ENCODE measurements around the gene CHPF2.

CHPF2 gene

DNA sequence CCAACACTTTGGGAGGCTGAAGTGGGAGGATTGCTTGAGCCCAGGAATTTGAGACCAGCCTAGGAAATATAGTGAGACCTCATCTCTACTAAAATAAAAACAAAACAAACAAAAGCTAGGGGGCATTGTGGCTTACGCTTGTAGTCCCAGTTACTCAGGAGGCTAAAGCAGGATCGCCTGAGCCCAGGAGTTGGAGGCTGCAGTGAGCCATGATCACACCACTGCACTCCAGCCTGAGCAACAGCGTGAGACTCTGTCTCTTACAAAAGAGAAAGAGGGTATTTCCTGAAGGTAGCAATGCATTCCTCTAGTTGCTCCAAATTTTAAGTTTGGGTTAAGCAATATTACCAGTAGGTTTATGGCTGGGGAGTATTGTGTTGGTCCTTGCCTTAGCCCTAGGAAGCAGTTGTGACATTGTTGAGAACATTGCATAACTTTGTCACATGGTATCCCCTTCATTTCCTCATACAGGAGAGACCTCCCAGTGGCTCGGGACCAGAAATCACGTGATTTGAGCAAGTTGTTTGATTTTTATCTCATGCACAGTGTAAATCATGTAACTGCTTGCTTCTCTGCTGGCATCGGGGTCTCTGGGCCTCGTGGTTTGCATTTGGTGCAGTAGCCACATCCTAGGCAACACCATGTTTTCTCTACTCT, 39.5 kb downstream of the CHPF2 start:
- DNase-seq, result no peak

DNA sequence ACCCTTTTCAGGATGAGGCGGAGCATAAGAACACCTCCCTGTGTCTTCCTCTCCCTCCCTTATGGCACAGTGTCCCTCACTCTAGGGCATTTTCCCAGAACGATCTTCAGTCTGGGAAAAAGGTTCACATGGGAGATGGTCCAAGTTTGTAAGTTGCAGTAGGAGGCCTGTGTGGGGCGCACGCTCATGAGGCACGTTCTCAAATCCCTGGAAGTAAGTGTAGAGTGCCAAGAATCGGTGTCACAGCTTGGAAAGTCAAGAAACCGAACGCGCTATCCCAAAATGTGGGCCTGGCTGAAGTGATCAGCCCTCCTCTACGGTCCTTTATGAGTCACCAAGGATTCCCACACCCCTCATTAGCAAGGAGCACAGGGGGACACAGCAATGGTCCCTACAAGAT, 40.1 kb downstream of the CHPF2 start:
- no peak for DNase-seq

DNA sequence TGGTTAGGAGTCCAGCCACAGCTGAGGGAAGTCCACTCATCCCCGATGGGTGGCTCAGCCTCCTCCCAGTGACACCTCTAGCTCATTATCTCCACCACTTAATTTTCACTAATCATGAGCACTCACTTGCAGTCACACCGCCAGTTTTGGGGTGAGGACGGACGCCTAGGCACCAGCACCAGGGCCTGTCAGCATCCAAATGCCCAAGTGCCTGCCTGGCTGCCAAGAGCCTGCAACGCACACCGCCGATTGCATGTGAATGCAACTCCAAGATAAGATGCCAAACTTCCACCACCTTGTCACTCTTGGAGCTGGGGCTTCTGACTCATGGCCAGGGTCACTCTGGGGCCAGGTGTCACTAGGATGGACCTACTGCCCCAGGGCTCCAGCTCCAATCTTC, 40.6 kb downstream of the CHPF2 start:
- no peak for DNase-seq

DNA sequence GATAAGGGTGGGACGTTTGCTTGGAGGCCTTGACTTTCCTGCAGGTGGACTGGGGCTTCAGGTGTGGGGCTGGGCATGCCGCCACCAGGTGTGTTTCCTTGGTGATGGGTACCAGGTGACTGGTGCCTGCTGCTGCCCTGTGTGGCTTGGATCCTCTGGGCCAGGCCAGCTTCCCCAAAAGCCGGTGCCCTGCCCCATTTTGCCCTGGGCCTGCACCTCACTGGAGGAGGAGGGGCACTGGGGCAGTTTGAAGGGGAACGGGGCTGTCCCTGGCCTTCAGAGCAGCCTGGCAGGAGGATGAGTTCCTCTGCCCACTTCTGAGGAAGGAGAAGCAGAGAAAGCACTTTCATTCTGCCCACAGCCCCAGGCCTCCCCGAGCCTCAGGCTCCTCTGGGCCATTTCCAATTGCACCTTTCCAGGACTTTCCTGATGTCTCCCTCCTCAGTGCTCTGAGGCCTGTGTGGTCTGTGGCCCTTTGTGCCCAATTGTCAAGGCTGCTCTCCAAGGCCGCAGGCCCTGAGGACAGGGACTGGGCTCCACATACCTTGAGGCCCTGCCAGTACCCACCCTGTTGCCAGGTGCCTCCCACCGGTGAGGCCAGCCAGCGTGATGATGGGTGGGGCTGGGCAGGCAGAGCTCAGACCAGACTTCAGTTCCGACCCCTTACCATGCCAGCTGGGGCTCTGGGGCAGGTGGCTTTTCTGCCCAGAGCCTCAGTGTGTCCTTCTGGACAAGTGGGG, 41.5 kb downstream of the CHPF2 start:
- DNase-seq, result no peak

DNA sequence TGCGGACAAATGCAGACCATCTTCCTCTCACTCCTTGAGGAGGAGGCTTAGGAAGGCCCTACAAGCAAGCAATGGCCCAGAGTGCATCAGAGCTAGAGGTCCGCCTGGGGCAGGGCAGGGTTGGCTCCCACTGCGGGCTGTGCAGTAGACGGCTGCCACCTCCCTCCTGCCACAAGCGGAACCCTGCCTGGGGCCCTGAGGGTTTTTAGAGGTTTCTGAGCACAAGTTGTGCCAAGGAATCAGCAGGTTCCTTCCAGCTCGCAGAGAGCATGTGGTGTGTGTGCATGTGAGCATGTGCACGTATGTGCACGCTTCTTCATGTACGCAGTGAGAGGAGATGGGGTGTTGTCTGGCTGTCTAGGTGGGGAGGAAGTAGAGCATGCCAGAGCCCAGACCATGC, 42.1 kb downstream of the CHPF2 start:
- DNase-seq, result no peak

DNA sequence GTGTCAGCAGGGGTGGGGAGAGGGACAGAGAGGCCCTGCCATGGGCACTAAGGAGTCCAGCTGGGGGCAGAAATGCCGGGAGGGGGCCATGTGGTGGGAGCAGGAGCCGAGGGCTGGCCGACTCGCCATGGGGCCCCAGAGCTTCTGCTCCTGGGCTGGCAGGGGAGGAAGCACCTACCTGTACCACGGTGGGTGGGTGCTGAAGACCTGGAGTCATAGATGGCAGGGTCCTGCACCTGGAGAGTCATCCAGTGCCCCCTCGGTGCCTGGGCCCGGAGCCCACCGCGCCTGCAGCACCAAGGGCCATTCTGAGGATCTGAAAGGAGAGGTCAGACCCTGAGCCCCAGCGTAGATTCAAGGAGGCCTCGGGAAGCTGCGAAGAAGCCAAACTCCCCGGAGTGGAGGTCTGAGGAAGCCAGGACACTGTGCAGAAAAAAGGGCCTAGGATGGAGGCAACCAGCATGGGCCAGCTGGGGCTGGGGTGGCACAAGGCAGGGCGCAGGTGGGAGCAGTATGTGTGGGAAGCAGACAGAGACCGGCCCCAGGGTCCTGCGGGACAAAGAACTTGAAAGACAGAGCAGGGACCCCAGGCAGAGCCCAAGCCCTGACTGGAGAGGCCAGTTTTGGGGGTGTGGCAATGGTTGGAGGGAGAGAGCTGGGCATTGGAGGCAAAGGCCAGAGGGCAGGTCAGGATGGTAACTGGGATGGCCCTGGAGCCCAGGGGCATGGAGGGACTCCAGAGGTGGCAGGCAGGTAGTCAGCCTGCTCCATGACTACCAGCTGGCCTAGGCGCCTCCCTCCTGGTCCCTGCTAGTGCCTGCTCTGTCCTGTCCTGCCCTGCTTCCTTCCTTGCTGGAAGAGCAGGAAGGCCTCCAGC, 42.9 kb downstream of the CHPF2 start:
- no peak for DNase-seq

DNA sequence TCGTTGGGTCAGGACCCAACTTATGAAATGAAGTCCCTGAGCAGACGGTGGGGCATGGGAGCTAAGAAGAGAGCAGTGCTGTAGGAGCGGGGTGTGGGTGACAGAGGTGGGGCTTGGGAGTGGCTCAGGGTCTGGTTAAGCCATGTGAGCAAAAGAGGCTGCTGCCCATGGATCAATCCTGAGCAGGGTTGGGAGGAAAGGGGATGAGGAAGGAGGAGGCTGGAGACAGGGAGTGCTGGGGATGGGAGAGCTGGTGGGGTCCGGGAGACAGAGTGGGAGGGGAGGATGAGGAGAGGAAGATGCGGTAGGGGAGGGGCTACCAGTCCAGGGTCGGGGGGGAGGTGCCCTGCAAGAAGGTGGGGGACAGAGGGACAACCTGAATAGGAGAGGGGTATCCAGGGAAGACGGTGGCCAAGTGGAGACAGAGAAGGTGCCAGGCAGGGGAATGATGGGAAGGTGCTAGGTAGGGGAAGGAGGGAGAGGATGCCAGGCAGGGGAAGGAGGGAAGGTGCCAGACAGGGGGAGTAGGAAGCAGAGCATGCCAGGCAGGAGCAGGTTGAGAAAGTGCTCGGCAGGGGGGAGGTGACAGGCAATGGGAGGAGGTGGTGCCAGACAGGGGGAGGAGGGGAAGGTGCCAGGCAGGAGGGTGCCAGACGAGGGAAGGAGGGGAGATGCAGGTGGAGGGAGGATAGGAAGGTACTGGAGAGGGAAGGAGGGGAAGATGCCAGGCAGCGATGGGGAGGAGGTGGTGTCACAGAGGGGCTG, 43.7 kb downstream of the CHPF2 start:
- no peak for DNase-seq

DNA sequence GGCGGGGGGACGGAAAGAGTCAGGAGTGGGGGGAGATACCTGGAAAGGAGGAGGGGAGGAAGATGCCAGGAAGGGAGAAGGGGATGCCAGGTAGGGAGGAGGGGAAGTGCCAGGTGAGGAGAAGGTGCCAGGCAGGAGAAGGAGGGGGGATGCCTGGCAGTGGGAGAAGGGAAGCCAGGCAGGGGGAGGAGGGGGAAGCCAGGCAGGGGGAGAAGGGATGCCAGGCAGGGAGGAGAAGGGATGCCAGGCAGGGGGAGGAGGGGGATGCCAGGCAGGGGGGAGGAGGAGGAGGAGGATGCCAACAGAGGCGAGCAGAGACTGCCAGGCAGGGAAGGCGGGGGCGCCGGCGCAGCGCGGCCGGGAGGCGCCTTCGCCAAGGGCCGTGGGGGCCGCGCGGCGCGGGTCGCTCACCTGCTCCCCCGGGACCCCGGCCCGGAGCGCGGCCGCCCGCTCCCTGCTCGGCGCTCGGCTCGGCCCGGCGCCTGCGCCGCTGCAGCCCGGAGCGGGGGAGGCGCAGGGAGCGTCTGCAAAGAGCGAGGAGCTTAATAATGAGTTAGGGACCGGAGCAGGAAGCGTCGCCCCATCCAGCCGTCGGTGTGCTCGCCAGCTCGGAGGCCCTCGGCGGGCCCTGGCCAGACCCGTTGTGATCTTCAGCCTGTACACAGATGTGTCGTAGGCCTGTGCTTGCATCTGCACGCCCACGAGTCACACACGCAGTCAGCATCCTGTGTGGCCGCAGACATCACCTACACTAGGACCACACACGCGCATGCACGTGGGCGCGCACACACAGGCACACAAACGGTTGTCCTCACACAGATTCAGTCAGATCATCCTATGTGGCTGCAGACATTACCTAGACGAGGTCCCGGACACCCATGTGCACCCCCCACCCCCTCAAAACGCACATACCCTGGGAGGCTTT, 44.6 kb downstream of the CHPF2 start:
- peak in 1 of 2 experiments; percentile 58 for DNase-seq

DNA sequence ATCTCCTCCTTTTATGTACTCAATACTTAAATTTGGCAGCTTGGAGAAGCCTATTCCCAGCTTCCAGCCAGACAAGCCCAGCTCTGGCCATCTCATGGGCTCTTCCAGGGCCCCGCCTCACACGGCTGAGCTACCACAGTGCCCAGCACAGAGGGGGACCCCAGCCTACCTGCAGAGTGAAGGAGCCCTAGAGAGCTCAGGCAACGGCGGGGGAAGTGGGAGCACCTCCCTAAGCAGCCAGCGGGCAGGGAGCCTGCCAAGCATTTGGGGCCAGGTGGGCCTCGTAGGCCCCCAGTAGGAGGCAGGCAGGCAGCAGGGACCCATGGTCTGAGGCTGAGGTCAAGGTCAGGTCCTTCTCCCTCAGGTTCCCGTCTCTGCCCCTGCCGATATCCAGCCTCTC, 45.3 kb downstream of the CHPF2 start:
- no peak for DNase-seq

DNA sequence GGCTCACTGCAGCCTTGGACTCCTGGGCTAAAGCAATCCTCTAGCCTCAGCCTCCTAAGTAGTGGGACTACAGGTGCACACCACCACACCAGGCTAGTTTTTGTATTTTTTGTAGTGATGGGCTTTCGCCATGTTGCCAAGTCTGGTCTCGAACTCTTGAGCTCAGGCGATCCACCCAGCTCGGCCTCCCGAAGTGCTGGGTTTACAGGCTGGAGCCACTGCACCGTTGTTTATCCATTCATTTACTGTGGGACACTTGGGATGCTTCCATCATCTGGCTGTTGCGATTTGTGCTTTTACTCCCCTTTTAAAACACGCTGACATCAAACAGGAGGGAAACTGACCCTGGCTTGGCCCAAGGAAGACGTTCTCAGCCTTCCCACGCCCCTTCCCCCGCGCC, 46.7 kb downstream of the CHPF2 start:
- no peak for DNase-seq

DNA sequence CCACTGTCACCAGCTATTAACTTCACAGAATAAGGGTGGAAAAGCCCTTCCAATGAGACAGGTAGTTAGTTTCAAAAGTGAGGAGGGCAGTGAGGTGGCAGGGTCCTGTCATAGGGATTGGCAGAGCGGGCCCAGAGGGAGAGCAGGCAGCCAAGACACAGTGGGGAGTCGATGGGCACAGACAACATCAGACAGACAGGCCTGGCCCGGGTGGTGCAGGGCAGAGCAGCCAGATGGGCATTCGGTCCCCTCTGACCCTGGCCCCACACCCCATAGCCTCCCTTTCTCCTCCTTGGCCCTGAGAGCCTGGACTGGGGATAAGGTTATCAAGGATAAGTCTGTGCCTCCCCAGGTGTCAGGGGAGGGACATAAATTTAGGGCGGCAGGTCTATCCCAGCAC, 47.6 kb downstream of the CHPF2 start:
- DNase-seq, result no peak

DNA sequence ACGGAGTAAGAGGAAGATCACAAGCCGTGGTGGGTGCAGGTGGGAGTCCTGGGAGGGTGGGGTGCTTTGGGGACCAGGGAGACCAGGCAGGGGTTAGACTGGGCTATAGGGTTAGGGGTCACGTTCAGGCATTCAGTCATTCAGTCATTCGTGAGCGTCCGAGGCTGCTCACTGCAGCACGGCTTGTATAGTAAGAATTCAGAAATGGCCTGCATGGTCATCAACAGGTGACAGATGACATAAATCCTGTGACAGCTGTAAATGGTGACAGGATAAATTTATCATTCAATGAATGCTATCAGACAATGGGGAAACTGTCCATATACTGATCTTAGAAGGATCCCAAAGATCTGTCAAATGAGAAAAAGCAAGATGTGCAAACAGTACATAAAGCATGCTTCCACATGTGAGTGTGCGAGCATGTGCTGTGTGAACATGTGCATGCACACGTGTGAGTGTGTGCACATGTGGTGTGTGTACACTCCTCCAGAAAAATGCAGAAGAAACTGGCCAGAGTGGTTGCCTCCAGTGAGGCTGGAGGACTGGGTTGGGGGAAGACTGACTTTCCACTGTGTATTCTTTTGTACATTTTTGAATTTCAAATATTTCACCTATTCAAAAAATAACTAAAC, 48.2 kb downstream of the CHPF2 start:
- no peak for DNase-seq

DNA sequence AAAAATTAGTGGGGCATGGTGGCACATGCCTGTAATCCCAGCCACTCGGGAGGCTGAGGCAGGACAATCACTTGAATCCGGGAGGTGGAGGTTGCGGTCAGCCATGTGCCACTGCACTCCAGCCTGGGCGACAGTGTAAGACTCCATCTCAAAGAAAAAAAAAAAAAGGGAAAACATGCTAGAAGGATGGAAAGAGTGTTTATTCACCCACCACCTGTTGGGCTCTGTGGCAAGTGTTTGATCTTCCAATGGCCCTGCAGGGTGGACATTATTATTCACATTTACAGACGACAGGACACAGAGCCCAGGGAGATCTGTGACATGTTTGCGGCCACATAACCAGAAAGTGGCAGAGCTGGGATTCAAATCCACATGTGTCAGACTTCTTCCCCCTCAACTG, 49.4 kb downstream of the CHPF2 start:
- DNase-seq, result no peak

DNA sequence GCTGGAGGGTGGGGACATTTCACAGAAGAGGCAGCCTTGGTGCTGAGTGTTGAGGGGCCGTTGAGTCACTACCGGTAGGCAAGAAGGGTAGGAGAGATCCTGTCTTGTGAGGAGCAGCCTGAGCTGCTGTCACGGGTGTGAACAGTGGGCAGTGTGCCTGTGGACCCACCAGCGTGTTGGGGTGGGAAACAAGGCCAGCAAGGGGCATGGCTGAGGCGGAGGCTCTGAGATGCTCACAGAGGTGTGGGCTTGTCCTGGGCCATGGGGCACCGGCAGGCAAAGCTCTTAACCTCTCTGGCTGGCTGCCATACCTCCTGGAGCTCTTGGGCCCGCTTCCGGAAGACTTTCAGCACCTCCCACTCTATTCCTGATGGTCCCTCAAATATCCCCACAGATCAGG, 49.8 kb downstream of the CHPF2 start:
- DNase-seq, result no peak

DNA sequence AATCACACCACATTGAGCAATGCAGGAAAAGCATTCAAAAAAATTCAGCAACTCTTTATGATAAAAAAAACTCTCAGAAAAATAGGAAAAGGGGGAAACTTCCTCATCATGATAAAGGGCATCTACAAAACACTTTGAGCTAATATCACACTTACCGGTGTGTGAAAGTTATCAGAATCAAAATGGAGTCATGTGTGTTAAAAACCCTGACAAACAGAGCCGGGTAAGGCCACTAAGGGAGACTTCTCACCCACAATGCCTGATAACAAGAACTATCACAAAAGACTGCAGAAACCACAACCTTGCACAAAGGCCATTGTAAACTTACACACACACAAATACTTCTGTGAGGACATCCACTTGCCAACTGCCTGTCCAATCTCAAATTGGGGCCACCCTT, 51.0 kb downstream of the CHPF2 start:
- no peak for DNase-seq

DNA sequence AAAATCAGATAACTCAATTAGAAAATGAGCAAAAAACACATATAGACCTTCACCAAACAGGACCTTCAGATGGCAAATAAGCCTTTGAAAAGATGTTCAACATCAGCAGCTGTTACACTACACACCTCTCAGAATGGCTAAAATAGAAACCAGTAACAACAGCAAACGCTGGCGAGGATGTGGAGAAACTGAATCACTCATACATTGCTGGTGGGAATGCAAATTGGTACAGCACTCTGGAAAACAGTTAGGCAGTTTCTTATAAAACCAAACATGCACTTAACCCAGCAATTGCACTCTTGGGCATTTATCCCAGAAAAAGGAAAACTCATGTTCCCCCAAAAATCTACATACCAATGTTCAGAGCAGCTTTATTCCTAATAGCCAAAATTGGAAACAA, 53.9 kb downstream of the CHPF2 start:
- no peak for DNase-seq
